GM12872 (cell line): ENCODE results near the gene MYO1D.

Experiments
- CTCF ChIP-seq: IDR thresholded peaks from 3 replicates; pipeline ENCODE4 v1.5.1; 2011; ENCODE audit warnings: low read depth, mild to moderate bottlenecking, low read length, moderate library complexity; ENCODE audit not compliant: insufficient read depth

The MYO1D gene

GRCh38 chr17:32915245-32915644 lies 38.3 kb upstream of the MYO1D start:
- no peak for TF ChIP-seq CTCF

- TF ChIP-seq CTCF, result no peak
These were observed 37.3 kb upstream of the MYO1D start for GRCh38 chr17:32914181-32914580.

- TF ChIP-seq CTCF, result no peak
These were observed 36.7 kb upstream of the MYO1D start for GRCh38 chr17:32913593-32913992.

GRCh38 chr17:32912218-32912897 lies 35.4 kb upstream of the MYO1D start:
- no peak for TF ChIP-seq CTCF

- no peak for TF ChIP-seq CTCF
These were observed 33.8 kb upstream of the MYO1D start for GRCh38 chr17:32910769-32911168.

- TF ChIP-seq CTCF, result peak; percentile 91
These were observed 33.0 kb upstream of the MYO1D start for GRCh38 chr17:32909787-32910369.

- TF ChIP-seq CTCF, result no peak
These were observed 30.7 kb upstream of the MYO1D start for GRCh38 chr17:32907583-32907982.
